TTC549 (cell line): ENCODE results near the gene WASHC2C.
"Not testable (repeated sequence)": the region's sequence is repeated elsewhere in the genome, so short reads cannot be mapped to it uniquely, and the experiment has no call there.

Experiments used
- FAIRE-seq: peaks from 2 replicates; lab custom pipeline; 2012; peaks lifted over from hg19 to GRCh38; lab: Jason Lieb, UNC

Gene WASHC2C, protein sequence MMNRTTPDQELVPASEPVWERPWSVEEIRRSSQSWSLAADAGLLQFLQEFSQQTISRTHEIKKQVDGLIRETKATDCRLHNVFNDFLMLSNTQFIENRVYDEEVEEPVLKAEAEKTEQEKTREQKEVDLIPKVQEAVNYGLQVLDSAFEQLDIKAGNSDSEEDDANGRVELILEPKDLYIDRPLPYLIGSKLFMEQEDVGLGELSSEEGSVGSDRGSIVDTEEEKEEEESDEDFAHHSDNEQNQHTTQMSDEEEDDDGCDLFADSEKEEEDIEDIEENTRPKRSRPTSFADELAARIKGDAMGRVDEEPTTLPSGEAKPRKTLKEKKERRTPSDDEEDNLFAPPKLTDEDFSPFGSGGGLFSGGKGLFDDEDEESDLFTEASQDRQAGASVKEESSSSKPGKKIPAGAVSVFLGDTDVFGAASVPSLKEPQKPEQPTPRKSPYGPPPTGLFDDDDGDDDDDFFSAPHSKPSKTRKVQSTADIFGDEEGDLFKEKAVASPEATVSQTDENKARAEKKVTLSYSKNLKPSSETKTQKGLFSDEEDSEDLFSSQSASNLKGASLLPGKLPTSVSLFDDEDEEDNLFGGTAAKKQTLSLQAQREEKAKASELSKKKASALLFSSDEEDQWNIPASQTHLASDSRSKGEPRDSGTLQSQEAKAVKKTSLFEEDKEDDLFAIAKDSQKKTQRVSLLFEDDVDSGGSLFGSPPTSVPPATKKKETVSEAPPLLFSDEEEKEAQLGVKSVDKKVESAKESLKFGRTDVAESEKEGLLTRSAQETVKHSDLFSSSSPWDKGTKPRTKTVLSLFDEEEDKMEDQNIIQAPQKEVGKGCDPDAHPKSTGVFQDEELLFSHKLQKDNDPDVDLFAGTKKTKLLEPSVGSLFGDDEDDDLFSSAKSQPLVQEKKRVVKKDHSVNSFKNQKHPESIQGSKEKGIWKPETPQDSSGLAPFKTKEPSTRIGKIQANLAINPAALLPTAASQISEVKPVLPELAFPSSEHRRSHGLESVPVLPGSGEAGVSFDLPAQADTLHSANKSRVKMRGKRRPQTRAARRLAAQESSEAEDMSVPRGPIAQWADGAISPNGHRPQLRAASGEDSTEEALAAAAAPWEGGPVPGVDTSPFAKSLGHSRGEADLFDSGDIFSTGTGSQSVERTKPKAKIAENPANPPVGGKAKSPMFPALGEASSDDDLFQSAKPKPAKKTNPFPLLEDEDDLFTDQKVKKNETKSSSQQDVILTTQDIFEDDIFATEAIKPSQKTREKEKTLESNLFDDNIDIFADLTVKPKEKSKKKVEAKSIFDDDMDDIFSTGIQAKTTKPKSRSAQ (N-terminal part only)

DNA sequence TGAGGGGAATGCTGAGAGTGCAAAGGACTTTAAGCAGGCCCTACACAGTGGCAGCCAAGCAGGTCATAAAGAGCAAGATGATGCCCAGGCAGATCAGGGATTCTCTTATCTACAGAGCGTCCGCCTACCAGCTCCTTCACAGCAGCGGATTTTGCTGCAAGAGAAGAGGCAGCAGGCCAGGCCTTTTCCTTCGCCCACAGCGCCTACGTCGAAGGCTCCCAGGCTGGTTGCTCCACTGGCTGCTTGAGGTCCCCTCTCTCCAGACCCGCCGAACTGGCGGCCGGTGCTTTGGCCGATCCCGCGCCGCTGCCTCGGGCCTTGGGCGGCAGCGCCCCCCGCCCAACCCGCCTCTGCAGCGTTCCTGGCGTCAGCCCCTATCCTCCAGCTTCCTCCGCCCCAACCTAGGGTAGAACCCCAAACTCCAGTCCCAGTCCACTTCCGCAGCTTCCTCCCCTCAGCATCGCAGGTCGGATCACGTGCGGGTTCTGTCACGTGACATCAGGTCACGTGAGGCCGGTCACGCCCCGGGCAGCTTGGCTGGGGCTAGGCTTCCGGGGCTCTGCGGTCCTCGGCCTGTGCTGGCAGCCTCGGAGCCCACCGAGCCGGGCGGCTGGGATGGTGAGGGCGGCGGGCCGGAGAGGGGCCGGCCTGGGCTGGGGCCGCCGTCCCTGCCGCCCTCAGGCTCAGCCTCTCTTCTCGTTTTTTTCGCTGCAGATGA, at the start of gene WASHC2C:
Gene WASHC2C (plus strand): TSS at position 564 of the 718 bp plus-strand sequence. CDS start 52 bp downstream, at position 616.
- FAIRE-seq: not testable (repeated sequence)

DNA sequence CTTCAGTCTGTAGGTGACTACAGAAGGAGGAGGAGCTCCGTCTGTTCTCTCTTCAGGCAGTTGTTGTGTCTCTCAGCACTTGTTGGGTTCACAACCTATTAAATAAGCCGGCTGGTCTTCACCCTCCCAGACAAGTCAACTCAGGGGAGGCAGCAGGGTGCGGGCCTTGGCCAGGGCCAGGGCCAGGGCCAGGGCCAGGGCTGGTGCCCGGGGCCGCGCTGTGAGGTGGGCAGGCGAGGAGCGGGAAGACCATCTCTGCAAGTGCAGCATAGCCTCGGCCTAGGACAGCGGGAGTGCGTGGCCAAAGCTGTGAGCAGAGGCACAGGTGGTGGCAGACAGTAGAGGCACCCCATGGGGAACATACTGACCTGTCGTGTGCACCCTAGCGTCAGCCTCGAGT, 48.6 kb upstream of the WASHC2C start:
- FAIRE-seq: not testable (repeated sequence)

DNA sequence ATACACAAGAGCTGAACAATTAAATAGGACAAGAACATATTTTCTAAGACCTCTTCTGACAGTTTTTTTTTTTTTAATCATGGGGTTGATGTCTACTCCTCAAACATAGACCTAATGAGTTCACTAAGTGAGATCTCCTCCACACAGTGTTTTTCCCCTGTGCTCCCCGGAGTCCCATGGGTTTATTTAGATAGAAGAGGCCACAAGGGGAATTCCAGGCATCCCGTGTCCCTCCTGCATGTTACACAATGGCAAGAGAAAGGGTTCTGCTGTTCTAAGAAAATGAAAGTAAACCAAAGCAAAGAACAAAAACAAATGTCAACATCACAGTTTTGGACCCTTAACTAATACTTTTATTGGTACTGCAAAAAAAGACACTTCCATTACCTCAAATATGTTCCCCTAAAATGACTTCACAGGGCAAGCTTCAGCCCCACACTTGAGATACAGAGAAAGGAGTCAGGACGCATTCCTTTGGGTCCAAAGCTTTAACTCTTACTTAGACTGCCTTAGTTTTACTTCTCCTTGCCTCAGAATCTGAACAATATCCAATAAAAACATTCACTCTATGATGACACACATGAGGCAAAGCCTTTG, 16.8 kb upstream of the WASHC2C start:
- FAIRE-seq: not testable (repeated sequence)

DNA sequence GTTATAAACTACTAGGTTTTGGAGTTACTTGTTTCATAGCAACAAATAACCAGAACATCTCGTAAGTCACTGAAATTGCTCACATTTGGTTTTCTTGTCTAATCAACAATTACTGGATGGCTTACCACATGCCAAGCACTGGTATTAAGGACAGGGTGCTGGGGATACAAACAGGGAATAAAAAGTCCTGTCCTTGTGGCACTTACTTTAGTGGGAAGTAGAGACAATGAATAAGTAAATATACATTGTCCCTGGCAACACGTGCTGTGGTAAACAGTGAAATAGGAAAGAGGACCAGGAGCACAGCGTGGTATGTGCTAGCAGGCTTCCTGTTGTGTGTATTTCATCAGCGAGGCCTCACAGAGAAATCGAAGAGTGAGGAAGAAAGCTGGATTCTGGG, 15.8 kb upstream of the WASHC2C start:
- not testable (repeated sequence) for FAIRE-seq

DNA sequence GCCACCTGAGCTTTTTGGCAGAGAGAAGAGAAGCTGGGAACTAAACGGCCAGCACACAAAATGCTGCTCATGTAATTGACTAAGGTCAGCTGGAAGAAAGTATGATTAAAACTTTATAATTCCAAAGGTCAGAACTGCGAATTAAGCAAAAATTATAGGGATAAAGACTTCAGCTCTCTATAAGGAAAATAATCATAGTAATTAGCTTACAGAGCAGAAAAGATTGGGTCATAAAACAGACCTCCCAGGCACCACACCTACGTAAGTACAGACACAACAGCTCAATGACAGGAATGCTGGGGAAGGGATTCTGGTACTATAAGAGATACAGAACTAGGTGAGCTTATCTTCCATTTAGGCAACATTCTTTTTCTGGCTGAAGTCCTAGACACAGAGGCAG, 10.0 kb upstream of the WASHC2C start:
- not testable (repeated sequence) for FAIRE-seq

DNA sequence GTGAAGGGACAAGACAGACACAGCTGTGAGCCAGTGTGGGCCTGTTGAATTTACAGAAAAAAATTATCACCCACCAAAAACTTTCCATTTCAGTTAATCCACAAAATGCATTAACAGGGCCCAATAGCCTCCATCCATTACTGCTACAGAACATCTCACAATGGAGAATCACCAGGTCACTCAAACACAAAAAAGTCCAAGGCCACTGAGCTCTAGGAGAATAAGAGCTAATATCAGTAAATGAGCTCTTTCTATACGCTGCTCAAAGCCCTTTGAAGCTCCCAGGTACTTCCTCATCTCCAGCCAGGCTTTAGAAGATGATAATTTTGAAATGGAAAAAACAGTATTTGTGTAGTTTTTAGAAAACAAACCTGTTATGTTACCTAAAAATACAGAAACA, 9.4 kb upstream of the WASHC2C start:
- not testable (repeated sequence) for FAIRE-seq

DNA sequence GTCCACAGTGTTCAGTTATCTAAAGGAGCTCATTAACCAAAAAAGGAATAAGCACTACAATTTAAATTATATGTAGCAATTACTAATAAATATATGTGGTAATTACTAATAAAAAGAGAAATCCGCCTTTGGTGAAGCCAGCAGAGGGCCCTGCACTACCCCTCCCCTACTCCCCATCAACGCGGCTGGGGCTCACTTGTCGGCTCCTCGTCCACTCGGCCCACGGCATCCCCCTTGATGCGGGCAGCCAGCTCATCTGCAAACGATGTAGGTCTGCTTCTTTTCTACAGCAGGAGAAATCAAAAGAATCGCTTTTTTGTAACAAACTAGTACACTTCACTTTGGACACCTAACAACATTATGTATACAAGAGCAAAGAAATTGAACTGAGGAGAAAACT, 5.6 kb upstream of the WASHC2C start:
- FAIRE-seq: not testable (repeated sequence)

DNA sequence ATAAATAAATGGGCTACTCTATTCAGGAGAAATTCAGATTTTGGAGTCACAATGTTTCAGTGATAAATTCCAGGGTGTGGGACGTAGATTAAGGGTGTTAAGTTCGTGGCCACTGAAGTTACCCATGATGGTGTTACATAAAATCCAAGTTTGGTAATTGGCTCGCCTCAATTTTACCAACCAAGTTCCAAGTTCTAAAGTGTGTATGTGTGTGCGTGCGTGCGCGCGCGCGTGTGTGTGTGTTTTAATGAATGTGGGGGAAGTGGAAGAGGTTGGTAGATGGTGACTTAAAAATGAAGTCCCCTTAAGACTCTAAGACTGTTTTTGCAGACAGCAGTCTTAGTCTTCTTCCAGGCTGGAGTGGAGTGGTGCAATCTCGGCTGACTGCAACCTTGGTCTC, 3.2 kb upstream of the WASHC2C start:
- FAIRE-seq: not testable (repeated sequence)

DNA sequence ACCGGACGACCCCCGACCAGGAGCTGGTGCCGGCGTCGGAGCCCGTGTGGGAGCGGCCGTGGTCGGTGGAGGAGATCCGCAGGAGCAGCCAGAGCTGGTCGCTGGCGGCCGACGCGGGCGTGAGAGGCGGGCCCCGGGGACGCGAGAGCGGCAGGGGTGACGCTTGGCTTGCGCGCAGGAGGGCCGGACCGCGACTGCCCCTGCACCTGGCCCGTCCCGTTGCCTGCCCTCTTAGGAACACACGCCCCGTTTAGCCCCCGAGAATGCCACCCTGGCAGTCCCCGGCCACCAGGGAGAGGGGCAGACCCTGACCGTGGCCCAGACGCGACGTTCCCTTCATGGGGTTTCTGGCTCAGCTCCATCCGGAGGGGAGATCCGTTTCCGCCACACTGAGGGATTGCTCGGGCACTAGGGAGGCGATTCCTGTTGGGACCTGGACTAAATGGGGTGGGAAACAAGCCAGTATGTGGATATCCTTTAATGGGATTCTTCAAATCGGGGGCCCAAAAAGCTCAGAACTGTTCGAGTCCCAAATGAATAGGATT, 427 bp downstream of the WASHC2C start:
- FAIRE-seq: not testable (repeated sequence)

DNA sequence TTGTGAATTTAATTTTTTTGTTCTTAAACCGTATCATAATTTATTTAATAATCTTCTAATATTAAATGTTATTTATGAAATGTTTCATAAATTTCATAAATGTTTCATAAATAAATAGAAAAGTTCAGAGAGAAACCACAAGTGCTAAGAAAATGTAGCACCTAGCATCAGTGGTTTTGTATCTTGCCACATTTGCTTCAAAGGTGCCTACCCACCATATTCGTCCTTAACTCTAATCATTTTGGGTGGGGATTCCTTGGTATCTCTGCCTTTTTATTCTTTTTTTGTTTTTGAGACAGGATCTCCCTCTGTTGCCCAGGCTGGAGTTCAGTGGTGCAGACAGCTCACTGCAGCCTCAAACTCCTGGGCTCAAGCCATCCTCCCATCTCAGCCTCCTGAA, 7.4 kb downstream of the WASHC2C start:
- not testable (repeated sequence) for FAIRE-seq

DNA sequence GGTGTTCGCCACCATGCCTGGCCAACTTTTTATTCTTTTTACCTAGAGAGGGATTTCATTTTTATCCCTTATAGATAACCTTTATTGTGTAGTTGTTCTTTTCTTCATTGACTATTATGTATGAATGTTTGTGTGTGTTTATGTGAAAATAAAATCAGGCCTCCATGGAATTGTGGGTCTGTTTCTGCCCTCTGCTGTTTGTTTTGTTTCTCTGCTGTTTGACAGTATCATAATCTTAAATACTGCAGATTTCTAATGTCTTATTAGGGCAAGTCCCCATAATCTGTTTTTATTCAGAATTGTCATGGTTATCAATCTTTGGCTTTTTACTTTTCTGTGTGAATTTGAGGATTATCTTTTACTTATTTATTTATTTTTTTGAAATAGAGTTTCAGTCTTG, 7.8 kb downstream of the WASHC2C start:
- FAIRE-seq: peak; percentile 73

DNA sequence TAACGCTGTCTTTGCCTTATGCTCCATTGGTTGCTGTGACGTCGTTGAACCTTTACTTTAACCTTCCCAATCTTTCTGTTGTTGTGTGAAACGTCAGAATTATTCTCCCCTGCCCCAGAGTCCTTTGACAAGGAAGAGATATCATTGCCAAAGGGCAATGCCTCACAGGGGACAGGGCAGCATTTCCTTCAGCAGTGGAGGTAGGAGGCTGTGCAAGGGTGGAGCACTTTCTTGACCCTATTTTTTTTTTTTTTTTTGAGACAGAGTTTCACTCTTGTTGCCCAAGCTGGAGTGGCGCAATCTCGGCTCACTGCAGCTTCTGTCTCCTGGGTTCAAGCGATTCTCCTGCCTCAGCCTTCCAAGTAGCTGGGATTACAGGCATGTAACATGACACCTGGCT, 14.5 kb downstream of the WASHC2C start:
- FAIRE-seq: not testable (repeated sequence)

DNA sequence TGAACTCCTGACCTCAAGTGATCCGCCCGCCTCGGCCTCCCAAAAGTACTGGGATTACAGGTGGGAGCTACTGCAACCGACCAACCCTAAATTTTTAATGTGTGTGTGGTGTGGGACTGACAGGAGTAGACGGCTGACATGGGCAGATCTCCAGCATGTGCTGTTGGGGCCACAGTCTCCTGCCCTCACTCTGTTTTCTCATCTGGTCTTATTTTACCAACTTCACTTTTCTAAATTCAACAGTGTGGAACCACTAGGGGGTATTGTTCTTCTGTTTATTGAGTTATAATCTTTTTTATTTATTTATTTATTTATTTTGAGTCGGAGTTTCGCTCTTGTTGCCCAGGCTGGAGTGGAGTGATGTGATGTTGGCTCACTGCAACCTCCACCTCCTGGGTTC, 14.9 kb downstream of the WASHC2C start:
- FAIRE-seq: not testable (repeated sequence)

DNA sequence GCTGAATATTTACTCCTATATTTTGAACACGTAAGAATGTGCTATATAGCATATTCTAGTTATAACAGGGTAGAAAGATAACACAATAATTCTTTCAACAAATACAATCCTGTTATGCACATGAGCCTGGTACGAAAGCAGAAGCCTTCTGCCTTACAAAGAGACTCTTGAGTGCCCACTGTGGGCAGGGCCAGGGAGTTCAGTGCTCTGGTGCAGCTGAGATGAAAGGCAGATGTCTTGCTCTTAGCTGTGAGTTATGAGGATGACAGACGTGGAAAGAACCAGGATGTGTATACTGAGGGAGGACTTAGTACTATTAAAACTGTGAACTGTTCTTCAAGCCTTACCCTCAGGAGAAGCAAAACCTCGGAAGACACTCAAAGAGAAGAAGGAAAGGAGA, 24.1 kb downstream of the WASHC2C start:
- not testable (repeated sequence) for FAIRE-seq

DNA sequence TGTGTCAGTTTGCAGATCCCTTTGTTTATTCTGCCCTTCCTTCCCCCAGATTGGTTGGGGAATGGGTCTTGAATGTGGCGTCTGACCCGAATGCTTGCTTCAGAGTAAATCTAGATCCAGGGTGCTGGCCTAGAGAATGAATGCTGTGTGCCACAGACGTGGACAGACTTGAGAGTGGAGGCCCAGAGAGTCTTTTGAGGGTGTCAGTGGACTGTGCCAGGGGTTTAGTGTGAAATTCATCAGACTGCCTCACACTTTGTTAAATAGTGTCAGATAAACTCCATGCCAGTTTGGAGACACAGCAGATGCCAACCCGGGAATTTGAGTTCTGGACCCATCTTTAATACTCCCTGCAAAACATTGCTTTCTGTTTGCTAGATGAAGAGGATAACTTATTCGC, 25.1 kb downstream of the WASHC2C start:
- not testable (repeated sequence) for FAIRE-seq

DNA sequence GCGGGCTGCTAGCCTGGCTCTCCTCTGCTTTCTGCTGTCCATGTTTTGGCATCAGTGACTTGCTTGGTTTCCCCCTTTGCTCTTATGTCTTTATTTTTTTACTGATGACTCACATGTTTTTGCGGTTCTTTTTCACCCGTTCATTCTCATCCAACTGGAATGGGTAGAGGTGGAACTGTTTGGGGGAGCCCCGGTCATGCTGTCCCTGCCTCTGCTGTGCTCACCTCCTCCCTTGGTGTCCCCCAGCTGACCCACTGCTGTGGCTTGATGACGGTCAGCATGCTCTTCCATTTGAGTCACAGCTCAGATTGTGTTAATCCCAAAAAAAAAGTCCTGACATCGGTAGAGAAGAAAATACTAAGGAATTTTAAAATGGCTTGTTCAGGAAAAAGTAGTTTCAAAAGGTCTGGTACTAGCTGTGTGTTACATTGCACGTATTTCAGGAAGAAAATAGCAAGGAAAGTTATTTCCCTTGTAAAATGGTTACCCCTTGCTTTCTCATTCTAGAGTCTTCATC, 27.0 kb downstream of the WASHC2C start:
- not testable (repeated sequence) for FAIRE-seq

DNA sequence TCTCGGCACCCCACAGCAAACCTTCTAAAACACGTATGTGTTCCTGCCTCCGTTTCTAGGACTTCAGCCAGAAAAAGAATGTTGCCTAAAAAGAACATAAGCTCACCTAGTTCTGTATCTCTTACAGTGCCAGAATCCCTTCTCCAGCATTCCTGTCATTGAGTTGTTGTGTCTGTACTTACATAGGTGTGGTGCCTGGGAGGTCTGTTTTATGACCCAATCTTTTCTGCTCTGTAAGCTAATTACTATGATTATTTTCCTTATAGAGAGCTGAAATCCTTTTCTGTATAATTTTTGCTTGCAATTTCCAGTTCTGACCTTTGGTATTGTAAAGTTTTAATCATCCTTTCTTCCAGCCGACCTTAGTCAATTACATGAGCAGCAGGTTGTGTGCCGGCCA, 28.0 kb downstream of the WASHC2C start:
- FAIRE-seq: not testable (repeated sequence)

DNA sequence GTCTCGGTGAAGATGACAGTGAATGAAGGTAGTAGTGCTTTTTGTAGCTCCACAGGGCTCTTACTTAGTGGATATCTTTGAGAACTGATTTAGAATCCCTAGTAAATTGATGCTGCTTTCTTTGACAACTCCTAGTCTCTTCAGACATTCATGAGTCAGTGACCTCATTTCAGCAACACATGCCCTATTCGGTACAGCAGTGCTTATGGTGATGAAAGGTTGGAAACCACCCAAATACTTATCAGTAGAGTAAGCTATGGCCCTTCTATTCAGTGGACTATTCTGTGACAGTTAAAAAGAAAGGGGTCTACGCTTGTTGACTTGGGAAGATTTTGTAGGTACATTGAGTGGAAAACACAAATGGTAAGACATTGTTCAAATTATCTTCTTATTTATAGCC, 29.0 kb downstream of the WASHC2C start:
- FAIRE-seq: not testable (repeated sequence)

DNA sequence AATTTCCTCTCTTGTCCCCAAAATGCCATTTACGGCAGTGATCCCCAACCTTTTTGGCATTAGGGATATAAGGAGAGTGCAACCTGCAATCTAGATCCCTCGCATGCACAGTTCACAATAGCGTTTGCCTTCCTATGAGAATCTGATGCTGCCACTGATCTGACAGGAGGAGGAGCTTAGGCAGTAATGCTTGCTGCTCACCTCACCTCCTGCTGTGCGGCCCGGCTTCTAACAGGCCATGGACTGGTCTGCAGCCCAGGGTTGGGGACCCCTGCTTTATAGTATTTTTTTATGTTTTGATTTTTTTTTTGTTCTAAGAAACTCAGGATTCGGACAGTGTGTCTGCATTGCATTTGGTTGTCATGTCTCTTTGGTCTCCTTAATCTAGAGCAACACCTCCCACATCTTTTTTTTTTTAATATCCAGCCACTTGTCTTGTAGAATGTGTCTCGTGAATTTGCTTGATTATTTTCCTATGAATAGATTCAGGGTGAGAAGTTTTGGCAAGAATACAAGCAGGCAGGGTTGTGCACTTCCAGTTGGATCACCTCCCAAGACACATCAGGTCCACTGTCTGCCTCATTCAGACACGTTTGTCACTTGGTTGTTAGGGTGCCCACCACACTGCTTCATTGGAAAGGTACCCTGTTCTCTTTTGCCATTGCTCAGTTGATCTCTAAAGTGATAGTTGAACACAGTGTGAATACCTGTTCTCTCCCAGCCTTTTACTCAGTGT, 30.8 kb downstream of the WASHC2C start:
- FAIRE-seq: not testable (repeated sequence)

DNA sequence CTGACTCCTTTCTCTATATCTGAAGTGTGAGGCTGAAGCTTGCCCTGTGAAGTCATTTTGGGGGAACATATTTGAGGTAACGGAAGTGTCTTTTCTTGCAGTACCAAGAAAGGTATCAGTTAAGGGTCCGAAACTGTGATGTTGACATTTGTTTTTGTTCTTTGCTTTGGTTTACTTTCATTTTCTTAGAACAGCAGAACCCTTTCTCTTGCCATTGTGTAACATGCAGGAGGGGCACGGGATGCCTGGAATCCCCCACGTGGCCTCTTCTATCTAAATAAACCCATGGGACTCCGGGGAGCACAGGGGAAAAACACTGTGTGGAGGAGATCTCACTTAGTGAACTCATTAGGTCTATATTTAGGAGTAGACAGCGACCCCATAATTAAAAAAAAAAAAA, 34.6 kb downstream of the WASHC2C start:
- FAIRE-seq: not testable (repeated sequence)
